ENCODE data around the gene PCMT1.

PCMT1 gene

GRCh38 chr6:149855040-149855654 is 105.6 kb downstream of the PCMT1 start:
- Histone ChIP-seq H3K27ac (no peak overlapping the region), H3K27me3 (ENCODE audit: insufficient read depth, low read depth, severe bottlenecking) (no peaks in the 10 kb centered on the region), H3K9me3 (ENCODE audit: severe bottlenecking) (no peaks in the 10 kb centered on the region), H3K4me3 (ENCODE audit: low read depth, low read length) (no peak overlapping the region), H3K36me3 (no peaks in the 10 kb centered on the region; the same call in 1 of the 2 replicates)
- DNase-seq: no peak
- TF ChIP-seq, protein P1, sequence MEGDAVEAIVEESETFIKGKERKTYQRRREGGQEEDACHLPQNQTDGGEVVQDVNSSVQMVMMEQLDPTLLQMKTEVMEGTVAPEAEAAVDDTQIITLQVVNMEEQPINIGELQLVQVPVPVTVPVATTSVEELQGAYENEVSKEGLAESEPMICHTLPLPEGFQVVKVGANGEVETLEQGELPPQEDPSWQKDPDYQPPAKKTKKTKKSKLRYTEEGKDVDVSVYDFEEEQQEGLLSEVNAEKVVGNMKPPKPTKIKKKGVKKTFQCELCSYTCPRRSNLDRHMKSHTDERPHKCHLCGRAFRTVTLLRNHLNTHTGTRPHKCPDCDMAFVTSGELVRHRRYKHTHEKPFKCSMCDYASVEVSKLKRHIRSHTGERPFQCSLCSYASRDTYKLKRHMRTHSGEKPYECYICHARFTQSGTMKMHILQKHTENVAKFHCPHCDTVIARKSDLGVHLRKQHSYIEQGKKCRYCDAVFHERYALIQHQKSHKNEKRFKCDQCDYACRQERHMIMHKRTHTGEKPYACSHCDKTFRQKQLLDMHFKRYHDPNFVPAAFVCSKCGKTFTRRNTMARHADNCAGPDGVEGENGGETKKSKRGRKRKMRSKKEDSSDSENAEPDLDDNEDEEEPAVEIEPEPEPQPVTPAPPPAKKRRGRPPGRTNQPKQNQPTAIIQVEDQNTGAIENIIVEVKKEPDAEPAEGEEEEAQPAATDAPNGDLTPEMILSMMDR (IDR thresholded peaks at IDR 0.05; ENCODE audit: low read depth, low read length): no peak

DNA sequence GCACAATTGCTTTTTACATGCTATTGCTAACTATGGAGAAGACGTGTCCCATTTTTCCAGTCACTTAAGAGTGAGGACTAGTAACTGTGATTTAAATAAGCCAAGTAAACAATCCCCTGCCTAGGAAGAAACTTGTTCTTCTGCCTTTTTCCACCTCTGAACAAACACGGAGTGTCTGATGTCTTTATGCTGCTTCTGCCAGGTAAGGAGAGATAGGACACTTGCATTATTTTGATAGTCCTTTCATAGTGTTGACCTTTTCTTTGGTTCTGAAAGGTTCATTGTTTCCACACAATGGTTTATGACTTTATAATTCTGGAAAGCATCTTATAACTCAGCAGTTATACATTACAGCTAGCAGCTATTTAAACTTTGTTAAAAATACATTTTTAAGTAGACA is 106.2 kb downstream of the PCMT1 start:
- Histone ChIP-seq H3K36me3 (no peaks in the 10 kb centered on the region; the same call in 1 of the 2 replicates), H3K4me3 (ENCODE audit: low read depth, low read length) (no peak overlapping the region), H3K9me3 (ENCODE audit: severe bottlenecking) (no peaks in the 10 kb centered on the region), H3K27me3 (ENCODE audit: insufficient read depth, low read depth, severe bottlenecking) (no peaks in the 10 kb centered on the region), H3K27ac (no peak overlapping the region)
- TF ChIP-seq, protein P1 (IDR thresholded peaks at IDR 0.05; ENCODE audit: low read depth, low read length): no peak
- no peak for DNase-seq

DNA sequence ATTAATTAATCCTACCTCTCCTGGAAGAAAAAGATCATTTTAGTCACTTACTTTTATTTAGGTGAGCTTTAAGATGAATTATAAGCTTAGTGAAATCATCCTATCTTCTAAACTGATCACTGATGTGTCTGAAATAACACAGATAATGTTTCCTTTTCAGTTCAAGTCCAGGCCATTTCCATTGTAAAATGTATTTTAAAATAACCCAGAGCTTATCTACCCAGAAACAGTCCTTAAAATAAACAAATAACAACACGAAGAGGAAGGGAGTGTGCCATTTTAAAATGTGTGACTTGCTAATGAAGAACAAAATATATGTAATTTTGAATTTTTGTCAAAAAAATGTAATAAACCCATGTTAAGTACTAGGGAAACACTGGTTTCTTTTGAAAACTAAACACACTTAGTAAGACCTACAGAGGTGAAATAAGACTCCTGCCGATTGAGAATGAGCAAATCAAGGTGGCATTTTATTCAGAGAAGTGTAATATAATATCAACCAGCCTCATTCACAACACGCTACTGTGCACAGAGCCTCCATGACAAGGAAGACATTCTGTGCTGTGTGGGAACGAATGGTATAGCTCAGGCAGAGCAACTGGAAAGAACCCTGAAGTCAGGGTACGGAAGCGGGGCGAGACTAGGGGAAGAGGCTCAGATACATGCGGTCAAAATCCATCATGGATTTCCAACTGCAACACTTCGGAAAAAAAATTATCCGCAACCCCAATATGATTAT is 106.9 kb downstream of the PCMT1 start:
- DNase-seq: no peak
- Histone ChIP-seq H3K27me3 (ENCODE audit: insufficient read depth, low read depth, severe bottlenecking) (no peaks in the 10 kb centered on the region), H3K9me3 (ENCODE audit: severe bottlenecking) (no peaks in the 10 kb centered on the region), H3K36me3 (no peaks in the 10 kb centered on the region; the same call in 1 of the 2 replicates), H3K4me3 (ENCODE audit: low read depth, low read length) (no peak overlapping the region), H3K27ac (no peak overlapping the region)
- TF ChIP-seq, protein P1 (IDR thresholded peaks at IDR 0.05; ENCODE audit: low read depth, low read length): no peak

DNA sequence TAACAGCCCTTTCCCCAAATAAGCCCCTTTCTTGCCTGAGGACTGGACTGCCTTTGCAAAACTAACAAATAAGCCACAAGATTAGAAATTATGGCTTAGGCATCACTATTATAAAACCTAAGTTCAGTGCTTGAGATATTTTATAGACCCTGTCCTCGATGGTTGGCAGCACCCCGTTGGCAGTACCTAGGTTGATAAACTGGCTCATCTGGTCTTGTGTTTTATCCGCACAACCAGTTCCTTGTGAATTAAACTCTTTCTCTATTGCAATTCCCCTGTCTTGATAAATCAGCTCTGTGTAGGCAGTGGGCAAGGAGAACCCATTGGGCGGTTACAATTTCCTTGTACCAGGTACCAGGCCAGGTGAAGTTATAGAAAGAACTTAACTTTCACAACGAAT is 108.0 kb downstream of the PCMT1 start:
- no peak overlapping the region for H3K27ac ChIP-seq

GRCh38 chr6:149859368-149859767 is 109.8 kb downstream of the PCMT1 start:
- TF ChIP-seq, protein P1 (IDR thresholded peaks at IDR 0.05; ENCODE audit: low read depth, low read length): no peak
- no peak for DNase-seq
- Histone ChIP-seq H3K27me3 (ENCODE audit: insufficient read depth, low read depth, severe bottlenecking) (no peaks in the 10 kb centered on the region), H3K27ac (no peak overlapping the region), H3K36me3 (no peaks in the 10 kb centered on the region; the same call in 1 of the 2 replicates), H3K9me3 (ENCODE audit: severe bottlenecking) (no peaks in the 10 kb centered on the region), H3K4me3 (ENCODE audit: low read depth, low read length) (no peak overlapping the region)

More for the DNA sequence above, 108.0 kb downstream of the PCMT1 start:
- H3K27me3 ChIP-seq (ENCODE audit: insufficient read depth, low read depth, severe bottlenecking): no peaks in the 10 kb centered on the region
- no peaks in the 10 kb centered on the region; the same call in 1 of the 2 replicates for H3K36me3 ChIP-seq
- no peak for DNase-seq
- no peak overlapping the region for H3K4me3 ChIP-seq (ENCODE audit: low read depth, low read length)
- TF ChIP-seq, protein P1 (IDR thresholded peaks at IDR 0.05; ENCODE audit: low read depth, low read length): no peak
- no peaks in the 10 kb centered on the region for H3K9me3 ChIP-seq (ENCODE audit: severe bottlenecking)

Data from WERI-Rb-1 (cell line).